ENCODE data around the gene TAB2.

GRCh38 chr6:149436647-149437046, 119.1 kb downstream of the TAB2 start:
- TF ChIP-seq YY1 (IDR thresholded peaks at IDR 0.05; ENCODE audit: insufficient read depth, insufficient read length) (no peak), SUZ12 (IDR thresholded peaks at IDR 0.05; ENCODE audit: extremely low read depth, insufficient read depth, insufficient read length) (no peak), ZNF274 (IDR thresholded peaks at IDR 0.05; ENCODE audit: low read depth, low read length) (no peak)
